Measurements from ENCODE around the gene SLC35A3.

DNA sequence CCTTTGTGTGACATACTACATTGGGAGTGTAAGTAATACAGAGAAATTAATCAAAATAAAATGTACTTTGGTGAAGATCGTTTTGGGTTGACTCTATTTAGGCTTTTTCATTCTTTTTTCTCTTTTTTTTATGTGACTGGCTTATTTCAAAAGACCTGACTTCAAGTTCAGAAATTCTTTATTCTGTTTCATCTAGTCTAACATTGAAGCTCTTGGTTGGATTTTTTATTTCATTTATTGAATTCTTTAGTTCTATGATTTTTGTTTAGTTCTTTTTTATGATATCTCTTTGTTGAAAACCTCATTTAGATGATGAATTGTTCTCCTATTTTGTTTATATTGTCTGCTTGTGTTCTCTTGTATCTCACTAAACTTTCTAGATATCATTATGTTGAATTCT is 35.6 kb downstream of the SLC35A3 start:
- TF ChIP-seq MYNN (tag by site-specific recombination; IDR thresholded peaks at IDR 0.05; ENCODE audit: borderline replicate concordance), result no peak
- no peak for TF ChIP-seq ZNF510 (tag by site-specific recombination; IDR thresholded peaks at IDR 0.05; ENCODE audit: insufficient replicate concordance)
- TF ChIP-seq, protein P1, sequence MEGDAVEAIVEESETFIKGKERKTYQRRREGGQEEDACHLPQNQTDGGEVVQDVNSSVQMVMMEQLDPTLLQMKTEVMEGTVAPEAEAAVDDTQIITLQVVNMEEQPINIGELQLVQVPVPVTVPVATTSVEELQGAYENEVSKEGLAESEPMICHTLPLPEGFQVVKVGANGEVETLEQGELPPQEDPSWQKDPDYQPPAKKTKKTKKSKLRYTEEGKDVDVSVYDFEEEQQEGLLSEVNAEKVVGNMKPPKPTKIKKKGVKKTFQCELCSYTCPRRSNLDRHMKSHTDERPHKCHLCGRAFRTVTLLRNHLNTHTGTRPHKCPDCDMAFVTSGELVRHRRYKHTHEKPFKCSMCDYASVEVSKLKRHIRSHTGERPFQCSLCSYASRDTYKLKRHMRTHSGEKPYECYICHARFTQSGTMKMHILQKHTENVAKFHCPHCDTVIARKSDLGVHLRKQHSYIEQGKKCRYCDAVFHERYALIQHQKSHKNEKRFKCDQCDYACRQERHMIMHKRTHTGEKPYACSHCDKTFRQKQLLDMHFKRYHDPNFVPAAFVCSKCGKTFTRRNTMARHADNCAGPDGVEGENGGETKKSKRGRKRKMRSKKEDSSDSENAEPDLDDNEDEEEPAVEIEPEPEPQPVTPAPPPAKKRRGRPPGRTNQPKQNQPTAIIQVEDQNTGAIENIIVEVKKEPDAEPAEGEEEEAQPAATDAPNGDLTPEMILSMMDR (tag by site-specific recombination; IDR thresholded peaks at IDR 0.05), result no peak
- no peak for TF ChIP-seq ZNF354C (tag by site-specific recombination; IDR thresholded peaks at IDR 0.05; ENCODE audit: borderline replicate concordance, low read depth)
